HEK293 (cell line): ENCODE data around the gene PRKCA.

ENCODE experiments used
- CTCF ChIA-PET: fragments of 350-600 bp; formaldehyde crosslinking; extraction: SDS; loops from one replicate; lab custom pipeline; 2021; ENCODE audit warnings: antibody characterized with exemption; lab: Yijun Ruan, JAX
- POLR2A ChIA-PET: fragments of 300-600 bp; formaldehyde crosslinking; extraction: SDS; loops from one replicate; lab custom pipeline; 2020; ENCODE audit warnings: antibody characterized with exemption, inconsistent platforms; lab: Yijun Ruan, JAX
- H3K27ac ChIP-seq: fragments of 200-500 bp; sonication (Bioruptor generic); 2 replicates; pipeline ENCODE4 v1.5.1; 2014; ENCODE audit warnings: low read depth, low read length, control low read depth, inconsistent platforms; ENCODE audit errors: extremely low read depth
- H3K36me3 ChIP-seq, 2 experiments: fragments of 200-500 bp in 1 of 2; sonication (Bioruptor generic) in 1 of 2; 1 replicate in 1 of 2; 2 replicates in 1 of 2; pipeline ENCODE4 v1.5.1; 2014 to 2017; ENCODE audit warnings: inconsistent platforms in 2 of 2, low read length in 2 of 2; ENCODE audit not compliant: control insufficient read depth in 2 of 2, insufficient read depth in 1 of 2
- H3K4me1 ChIP-seq: fragments of 200-500 bp; sonication (Bioruptor generic); 2 replicates; pipeline ENCODE4 v1.5.1; 2014; ENCODE audit warnings: mild to moderate bottlenecking, low read length, inconsistent platforms; ENCODE audit not compliant: control insufficient read depth, insufficient read depth
- H3K4me3 ChIP-seq: 2 replicates; pipeline ENCODE4 v1.5.1; 2011; ENCODE audit warnings: low read depth, mild to moderate bottlenecking, control low read depth, low read length, moderate library complexity
- H3K9me3 ChIP-seq: fragments of 200-500 bp; sonication (Bioruptor generic); 2 replicates; pipeline ENCODE4 v1.5.1; 2014; ENCODE audit warnings: low read depth, low read length, inconsistent platforms; ENCODE audit not compliant: control insufficient read depth, insufficient read depth
- BCL11B ChIP-seq: fragments of 450-650 bp; formaldehyde crosslinking; IDR thresholded peaks from 2 replicates; pipeline ENCODE4 v1.5.1; 2016; ENCODE audit warnings: low read depth, missing biosample characterization, missing genetic modification characterization
- GLI4 ChIP-seq: fragments of 450-650 bp; formaldehyde crosslinking; IDR thresholded peaks from 2 replicates; pipeline ENCODE4 v1.5.1; 2016; ENCODE audit warnings: missing biosample characterization, missing genetic modification characterization
- IKZF3 ChIP-seq: fragments of 450-650 bp; IDR thresholded peaks from 2 replicates; pipeline ENCODE4 v1.5.0; 2018; ENCODE audit warnings: missing biosample characterization, mild to moderate bottlenecking, missing genetic modification characterization, moderate library complexity
- MEIS1 ChIP-seq: sonication (generic); formaldehyde crosslinking; IDR thresholded peaks from 2 replicates; pipeline ENCODE4 v1.8.1; 2022; ENCODE audit warnings: missing genetic modification reagents, mild to moderate bottlenecking, borderline replicate concordance
- MYNN ChIP-seq: fragments of 450-650 bp; formaldehyde crosslinking; IDR thresholded peaks from 2 replicates; pipeline ENCODE4 v1.5.1; 2016; ENCODE audit warnings: missing biosample characterization, missing genetic modification characterization, borderline replicate concordance
- OSR2 ChIP-seq: fragments of 450-650 bp; formaldehyde crosslinking; IDR thresholded peaks from 2 replicates; pipeline ENCODE4 v1.5.1; 2016; ENCODE audit warnings: missing biosample characterization, missing genetic modification characterization
- SCRT1 ChIP-seq: fragments of 450-650 bp; formaldehyde crosslinking; IDR thresholded peaks from 2 replicates; pipeline ENCODE4 v1.5.1; 2016; ENCODE audit warnings: missing biosample characterization, missing genetic modification characterization, borderline replicate concordance
- TRIM28 ChIP-seq: IDR thresholded peaks from 2 replicates; pipeline ENCODE4 v1.6.1; 2011; ENCODE audit warnings: low read length, control low read depth, borderline replicate concordance
- ZBTB17 ChIP-seq: fragments of 450-650 bp; formaldehyde crosslinking; IDR thresholded peaks from 2 replicates; pipeline ENCODE4 v1.5.1; 2016; ENCODE audit warnings: missing biosample characterization, missing genetic modification characterization
- ZBTB48 ChIP-seq: fragments of 450-650 bp; formaldehyde crosslinking; IDR thresholded peaks from 2 replicates; pipeline ENCODE4 v1.5.1; 2016; ENCODE audit warnings: missing biosample characterization, missing genetic modification characterization
- ZFP41 ChIP-seq: fragments of 450-650 bp; formaldehyde crosslinking; IDR thresholded peaks from 2 replicates; pipeline ENCODE4 v1.5.1; 2016; ENCODE audit warnings: missing biosample characterization, missing genetic modification characterization, borderline replicate concordance
- ZNF10 ChIP-seq: fragments of 450-650 bp; formaldehyde crosslinking; IDR thresholded peaks from 2 replicates; pipeline ENCODE4 v1.5.1; 2017; ENCODE audit warnings: missing biosample characterization, missing genetic modification characterization
- ZNF169 ChIP-seq: fragments of 450-650 bp; formaldehyde crosslinking; IDR thresholded peaks from 2 replicates; pipeline ENCODE4 v1.5.1; 2016; ENCODE audit warnings: missing biosample characterization, missing genetic modification characterization
- ZNF23 ChIP-seq: fragments of 450-650 bp; formaldehyde crosslinking; IDR thresholded peaks from 2 replicates; pipeline ENCODE4 v1.5.1; 2016; ENCODE audit warnings: missing biosample characterization, missing genetic modification characterization, borderline replicate concordance
- ZNF239 ChIP-seq: fragments of 450-650 bp; formaldehyde crosslinking; IDR thresholded peaks from 2 replicates; pipeline ENCODE4 v1.5.1; 2016; ENCODE audit warnings: missing biosample characterization, missing genetic modification characterization
- ZNF24 ChIP-seq: fragments of 450-650 bp; formaldehyde crosslinking; IDR thresholded peaks from 2 replicates; pipeline ENCODE4 v1.5.1; 2016; ENCODE audit warnings: missing biosample characterization, missing genetic modification characterization
- ZNF266 ChIP-seq: fragments of 450-650 bp; formaldehyde crosslinking; IDR thresholded peaks from 2 replicates; pipeline ENCODE4 v1.5.1; 2016; ENCODE audit warnings: missing biosample characterization, missing genetic modification characterization, low read depth
- ZNF404 ChIP-seq: fragments of 450-650 bp; formaldehyde crosslinking; IDR thresholded peaks from 2 replicates; pipeline ENCODE4 v1.5.1; 2017; ENCODE audit warnings: missing biosample characterization, missing genetic modification characterization
- ZNF501 ChIP-seq: fragments of 450-650 bp; formaldehyde crosslinking; IDR thresholded peaks from 2 replicates; pipeline ENCODE4 v1.5.1; 2016; ENCODE audit warnings: missing biosample characterization, missing genetic modification characterization
- ZNF518A ChIP-seq: fragments of 450-650 bp; formaldehyde crosslinking; conservative IDR thresholded peaks from 2 replicates; pipeline ENCODE4 v1.5.1; 2016; ENCODE audit warnings: low read depth, missing biosample characterization, missing genetic modification characterization
- ZNF548 ChIP-seq: fragments of 450-650 bp; formaldehyde crosslinking; IDR thresholded peaks from 2 replicates; pipeline ENCODE4 v1.5.1; 2016; ENCODE audit warnings: missing biosample characterization, missing genetic modification characterization
- ZNF560 ChIP-seq: fragments of 450-650 bp; formaldehyde crosslinking; IDR thresholded peaks from 2 replicates; pipeline ENCODE4 v1.5.1; 2017; ENCODE audit warnings: missing biosample characterization, missing genetic modification characterization, borderline replicate concordance
- ZNF600 ChIP-seq: fragments of 450-650 bp; formaldehyde crosslinking; IDR thresholded peaks from 2 replicates; pipeline ENCODE4 v1.5.1; 2016; ENCODE audit warnings: missing biosample characterization, missing genetic modification characterization
- ZNF791 ChIP-seq: fragments of 450-650 bp; formaldehyde crosslinking; IDR thresholded peaks from 2 replicates; pipeline ENCODE4 v1.5.1; 2016; ENCODE audit warnings: missing biosample characterization, missing genetic modification characterization

Gene PRKCA

GRCh38 chr17:66664336-66664735 is 361.9 kb downstream of the PRKCA start:
- H3K4me1 ChIP-seq: no peaks in the 10 kb centered on the region; the same call in 1 of the 2 replicates
- CTCF ChIA-PET: interaction anchor here (2.0 kb wide), 1 partner anchor 10 kb away, joined by 9 read pairs; no protein-coding TSS in a partner anchor

DNA sequence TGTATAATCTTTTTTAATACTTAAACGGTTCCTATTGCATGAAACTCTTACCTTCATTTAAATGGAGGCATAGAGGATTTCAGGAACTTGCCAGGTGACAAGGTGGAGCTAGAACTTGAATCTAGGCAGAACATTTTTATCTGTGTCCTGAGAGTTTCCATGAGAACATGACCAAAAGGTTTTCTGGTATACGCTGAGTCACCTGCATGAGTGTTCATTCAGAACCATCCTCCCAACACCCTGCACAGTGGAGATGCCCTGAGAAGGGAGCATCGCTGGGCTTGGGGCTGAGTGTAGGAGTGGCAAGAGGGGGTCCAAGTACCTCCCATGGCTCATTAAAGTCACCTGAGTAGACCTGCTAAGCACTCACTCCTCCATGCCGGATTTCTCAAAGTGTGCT is 362.8 kb downstream of the PRKCA start:
- CTCF ChIA-PET: interaction anchor here (2.0 kb wide), 1 partner anchor 9 kb away, joined by 9 read pairs; no protein-coding TSS in a partner anchor

More at GRCh38 chr17:66664336-66664735, 361.9 kb downstream of the PRKCA start:
- Histone ChIP-seq H3K27ac (no peak overlapping the region), H3K4me3 (no peak overlapping the region), H3K9me3 (no peaks in the 10 kb centered on the region), H3K36me3 (no peaks in the 10 kb centered on the region)
- TF ChIP-seq BCL11B (tag by site-specific recombination) (no peak), IKZF3 (no peak), ZNF169 (tag by site-specific recombination) (no peak), TRIM28 (no peak), ZNF24 (no peak), MYNN (tag by site-specific recombination) (no peak), OSR2 (tag by site-specific recombination) (no peak), ZNF791 (tag by site-specific recombination) (no peak), MEIS1 (CRISPR knock-in tag) (no peak), ZFP41 (tag by site-specific recombination) (no peak), ZNF548 (tag by site-specific recombination) (no peak), GLI4 (no peak), ZNF239 (tag by site-specific recombination) (no peak), ZNF501 (tag by site-specific recombination) (no peak), ZNF600 (no peak), SCRT1 (no peak)
- POLR2A ChIA-PET: no interaction called here

More for the DNA sequence above, 362.8 kb downstream of the PRKCA start:
- no peaks in the 10 kb centered on the region for H3K9me3 ChIP-seq
- H3K4me1 ChIP-seq: no peaks in the 10 kb centered on the region; the same call in 1 of the 2 replicates
- no peaks in the 10 kb centered on the region for H3K36me3 ChIP-seq
- POLR2A ChIA-PET: no interaction called here
- no peak overlapping the region for H3K27ac ChIP-seq
- TF ChIP-seq ZNF518A (no peak), ZNF560 (tag by site-specific recombination) (no peak), ZNF23 (no peak), ZNF266 (tag by site-specific recombination) (no peak), ZBTB17 (no peak), ZBTB48 (tag by site-specific recombination) (no peak), ZNF10 (tag by site-specific recombination) (no peak), ZNF404 (tag by site-specific recombination) (no peak)
- H3K4me3 ChIP-seq: no peak overlapping the region
